ENCODE results near the gene DNAI1. TPM values are rescaled to one million over a fixed set of nuclear protein-coding genes. Genes with fewer than 3 reads are reported as not detected.

Gene DNAI1
- total RNA-seq, 2 experiments from 2014 or later = not detected

DNA sequence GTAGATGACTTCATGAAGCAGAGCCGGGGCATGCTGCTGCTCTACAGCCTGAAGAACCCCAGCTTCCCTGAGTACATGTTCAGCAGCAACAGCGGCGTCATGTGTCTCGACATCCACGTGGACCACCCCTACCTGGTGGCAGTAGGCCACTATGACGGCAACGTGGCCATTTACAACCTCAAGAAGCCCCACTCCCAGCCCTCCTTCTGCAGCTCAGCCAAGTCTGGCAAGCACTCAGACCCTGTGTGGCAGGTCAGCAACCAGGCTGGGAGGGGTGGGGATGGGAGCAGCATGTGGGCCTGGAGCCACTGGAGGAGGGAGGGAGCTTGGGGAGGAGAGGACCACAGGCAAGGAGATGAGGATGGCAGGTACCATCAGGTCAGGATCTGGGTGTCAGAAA lies 48.0 kb downstream of the DNAI1 start:
- ChIA-PET CTCF (interaction anchor here (0.9 to 1.4 kb wide), 3 partner anchors 10 to 103 kb away, joined by 3 to 8 read pairs (median 3); no protein-coding TSS in a partner anchor), POLR2A (no interaction called here)
- no peak overlapping the region for H3K27ac Mint-ChIP-seq
- H3K36me3 Mint-ChIP-seq (ENCODE audit: low read depth) = no peaks in the 10 kb centered on the region
- ATAC-seq (no peak), DNase-seq (no peak)
- H3K27me3 Mint-ChIP-seq (ENCODE audit: low read depth) = no peaks in the 10 kb centered on the region
- no peak overlapping the region for H3K4me3 Mint-ChIP-seq
- H3K4me1 Mint-ChIP-seq (ENCODE audit: low read depth) = no peaks in the 10 kb centered on the region
- no peaks in the 10 kb centered on the region for H3K9me3 Mint-ChIP-seq (ENCODE audit: insufficient read depth)

GRCh38 chr9:34507556-34507955 lies 49.0 kb downstream of the DNAI1 start:
- no peak overlapping the region for H3K27ac Mint-ChIP-seq
- no peak for ATAC-seq
- H3K9me3 Mint-ChIP-seq (ENCODE audit: insufficient read depth) = no peaks in the 10 kb centered on the region
- no peak for DNase-seq
- no peaks in the 10 kb centered on the region for H3K36me3 Mint-ChIP-seq (ENCODE audit: low read depth)
- no peaks in the 10 kb centered on the region for H3K4me1 Mint-ChIP-seq (ENCODE audit: low read depth)
- ChIA-PET CTCF (interaction anchor here (1.2 kb wide), 1 partner anchor 84 kb away, joined by 4 read pairs; no protein-coding TSS in a partner anchor), POLR2A (no interaction called here)
- no peaks in the 10 kb centered on the region for H3K27me3 Mint-ChIP-seq (ENCODE audit: low read depth)
- H3K4me3 Mint-ChIP-seq = no peak overlapping the region

DNA sequence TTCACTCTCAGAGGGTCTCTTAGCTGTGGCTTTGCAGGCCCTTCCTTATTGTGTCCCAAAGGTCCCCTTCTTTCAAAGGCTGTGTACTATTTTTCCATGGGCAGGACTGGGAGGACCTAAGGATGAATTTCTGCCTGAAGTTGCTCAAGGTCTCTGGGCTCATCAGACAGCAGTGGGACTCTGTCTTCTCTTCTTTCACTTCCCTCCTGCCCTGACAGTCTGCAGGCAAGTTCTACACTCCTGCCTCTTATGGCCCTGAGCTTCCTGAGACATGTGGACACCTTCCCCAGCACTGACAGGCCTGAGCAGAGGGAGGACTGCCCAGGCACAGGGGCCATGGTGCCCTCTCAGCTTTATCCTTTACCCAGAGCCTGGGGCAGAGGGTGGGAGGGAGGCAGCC lies 49.4 kb downstream of the DNAI1 start:
- H3K27me3 Mint-ChIP-seq (ENCODE audit: low read depth) = no peaks in the 10 kb centered on the region
- DNase-seq (no peak), ATAC-seq (no peak)
- H3K27ac Mint-ChIP-seq = no peak overlapping the region
- H3K9me3 Mint-ChIP-seq (ENCODE audit: insufficient read depth) = no peaks in the 10 kb centered on the region
- no peak overlapping the region for H3K4me3 Mint-ChIP-seq
- CTCF ChIA-PET = interaction anchor here (1.2 kb wide), 1 partner anchor 84 kb away, joined by 4 read pairs; no protein-coding TSS in a partner anchor
- no peaks in the 10 kb centered on the region for H3K4me1 Mint-ChIP-seq (ENCODE audit: low read depth)
- POLR2A ChIA-PET = no interaction called here
- H3K36me3 Mint-ChIP-seq (ENCODE audit: low read depth) = no peaks in the 10 kb centered on the region

DNA sequence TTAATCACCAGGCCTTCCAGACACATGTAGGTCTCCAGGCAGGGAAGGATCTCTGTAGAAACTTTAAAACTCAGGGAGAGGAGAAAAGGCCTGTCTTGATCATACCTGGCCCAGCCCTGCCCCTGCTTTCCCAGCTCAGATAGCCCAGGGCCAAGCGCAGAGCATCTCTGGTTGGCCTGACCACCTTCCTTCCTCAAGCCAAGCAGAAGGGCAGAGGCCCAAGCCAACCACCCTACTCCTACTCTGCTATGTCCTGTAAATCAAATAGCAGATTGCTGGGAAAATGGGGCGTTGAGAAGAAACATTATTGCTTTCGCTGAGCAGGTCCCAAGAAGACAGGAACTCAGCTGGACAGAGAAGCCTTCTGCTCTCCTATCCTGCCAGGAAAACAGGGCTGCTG lies 49.9 kb downstream of the DNAI1 start:
- POLR2A ChIA-PET = no interaction called here
- H3K4me3 Mint-ChIP-seq = no peak overlapping the region
- H3K27ac Mint-ChIP-seq = no peak overlapping the region
- CTCF ChIA-PET = interaction anchor here (1.2 kb wide), 1 partner anchor 84 kb away, joined by 4 read pairs; no protein-coding TSS in a partner anchor
- H3K4me1 Mint-ChIP-seq (ENCODE audit: low read depth) = no peaks in the 10 kb centered on the region
- H3K36me3 Mint-ChIP-seq (ENCODE audit: low read depth) = no peaks in the 10 kb centered on the region
- ATAC-seq = no peak
- H3K9me3 Mint-ChIP-seq (ENCODE audit: insufficient read depth) = no peaks in the 10 kb centered on the region
- H3K27me3 Mint-ChIP-seq (ENCODE audit: low read depth) = no peaks in the 10 kb centered on the region
- DNase-seq = no peak

- CTCF ChIA-PET = no interaction called here
- Mint-ChIP-seq H3K27me3 (ENCODE audit: low read depth) (no peaks in the 10 kb centered on the region), H3K9me3 (ENCODE audit: insufficient read depth) (no peaks in the 10 kb centered on the region), H3K4me3 (no peak overlapping the region), H3K36me3 (ENCODE audit: low read depth) (no peaks in the 10 kb centered on the region), H3K27ac (no peak overlapping the region), H3K4me1 (ENCODE audit: low read depth) (no peaks in the 10 kb centered on the region)
- POLR2A ChIA-PET = no interaction called here
- no peak for DNase-seq
- no peak for ATAC-seq
Observed at GRCh38 chr9:34508951-34509350, 50.3 kb downstream of the DNAI1 start.

- Mint-ChIP-seq H3K4me3 (no peak overlapping the region), H3K27ac (no peak overlapping the region), H3K9me3 (ENCODE audit: insufficient read depth) (no peaks in the 10 kb centered on the region), H3K4me1 (ENCODE audit: low read depth) (no peaks in the 10 kb centered on the region), H3K36me3 (ENCODE audit: low read depth) (no peaks in the 10 kb centered on the region), H3K27me3 (ENCODE audit: low read depth) (no peaks in the 10 kb centered on the region)
- DNase-seq (no peak), ATAC-seq (no peak)
- CTCF ChIA-PET = interaction anchor here (1.1 kb wide), 1 partner anchor 16 kb away, joined by 3 read pairs; no protein-coding TSS in a partner anchor
- POLR2A ChIA-PET = no interaction called here
Observed at GRCh38 chr9:34510497-34511468, 52.2 kb downstream of the DNAI1 start.

DNA sequence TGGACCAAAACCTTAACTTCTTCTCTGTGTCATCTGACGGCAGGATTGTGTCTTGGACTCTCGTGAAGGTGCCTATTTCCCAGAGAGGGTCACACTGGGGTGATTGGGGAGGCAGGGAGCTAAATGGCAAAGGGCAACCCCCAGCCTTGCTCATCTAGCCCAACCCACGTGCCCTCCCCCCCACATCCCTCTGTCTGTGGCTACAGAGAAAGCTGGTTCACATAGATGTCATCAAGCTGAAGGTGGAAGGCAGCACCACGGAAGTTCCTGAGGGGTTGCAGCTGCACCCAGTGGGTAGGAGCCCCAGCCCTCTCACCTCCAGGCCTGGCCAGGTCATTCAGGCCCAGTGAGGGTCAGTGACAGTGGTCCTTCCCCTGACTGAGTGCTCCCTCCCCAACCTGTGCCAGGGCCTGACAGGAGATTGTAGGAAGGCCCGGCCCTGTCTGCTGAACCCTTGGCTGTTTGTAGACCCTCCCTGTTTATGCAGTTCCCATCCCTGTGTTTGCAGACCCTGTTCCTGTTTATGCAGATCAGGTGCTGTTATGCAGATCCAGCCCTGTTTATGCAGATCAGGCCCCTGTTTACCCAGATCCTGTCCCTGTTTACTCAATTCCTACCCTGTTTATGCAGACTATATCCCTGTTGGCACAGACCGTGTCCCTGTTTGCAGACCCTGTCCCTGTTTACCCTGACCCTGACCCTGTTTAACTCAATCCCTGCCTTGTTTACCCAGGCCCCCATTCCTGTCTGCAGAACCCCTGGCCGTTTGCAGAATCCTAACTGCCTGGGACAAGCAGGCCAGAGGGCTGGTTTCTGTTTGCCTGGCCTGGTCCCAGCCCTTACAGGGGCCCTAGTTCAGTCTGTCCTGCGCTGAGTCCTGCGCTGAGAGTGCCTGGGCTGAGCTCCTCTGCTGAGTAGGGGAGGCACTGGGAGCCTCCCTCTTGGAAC lies 53.8 kb downstream of the DNAI1 start:
- ChIA-PET POLR2A (no interaction called here), CTCF (interaction anchor here (0.9 kb wide), 1 partner anchor 11 kb away, joined by 5 read pairs; no protein-coding TSS in a partner anchor)
- no peaks in the 10 kb centered on the region for H3K9me3 Mint-ChIP-seq (ENCODE audit: insufficient read depth)
- no peak overlapping the region for H3K4me3 Mint-ChIP-seq
- ATAC-seq (no peak), DNase-seq (no peak)
- no peaks in the 10 kb centered on the region for H3K36me3 Mint-ChIP-seq (ENCODE audit: low read depth)
- H3K4me1 Mint-ChIP-seq (ENCODE audit: low read depth) = no peaks in the 10 kb centered on the region
- no peak overlapping the region for H3K27ac Mint-ChIP-seq
- H3K27me3 Mint-ChIP-seq (ENCODE audit: low read depth) = peaks cover 5% of the 10 kb centered on the region

DNA sequence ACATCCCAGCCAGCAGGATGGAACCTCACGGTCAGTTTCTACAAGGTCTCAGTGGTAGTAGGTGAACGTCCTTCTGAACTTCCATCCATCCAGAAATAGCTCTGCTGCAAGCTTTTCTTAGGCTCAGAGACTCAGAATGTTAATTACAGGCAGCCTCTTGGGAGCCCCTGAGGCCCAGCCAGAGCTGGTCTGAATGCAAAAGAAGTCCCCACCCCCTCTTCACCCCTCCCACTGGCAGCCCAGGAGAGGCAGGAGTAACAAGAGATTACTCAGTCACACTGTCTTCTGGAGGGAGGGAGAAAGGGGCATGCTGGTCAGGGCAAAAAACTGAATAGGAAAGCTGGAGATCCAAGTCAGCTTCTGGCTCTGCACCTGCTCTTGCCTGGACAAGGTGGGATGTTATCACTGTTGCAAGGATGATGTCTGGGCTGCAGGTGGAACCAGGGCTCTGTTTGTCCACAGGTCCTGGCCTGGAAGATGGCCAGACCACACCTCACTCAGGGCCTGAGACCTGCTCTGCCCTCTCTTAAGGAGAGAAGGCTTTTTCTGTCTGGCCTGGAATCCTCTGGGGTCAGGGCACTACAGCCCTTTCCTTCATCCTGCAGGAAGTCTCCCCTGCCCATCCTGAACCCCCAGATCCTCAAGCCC lies 55.1 kb downstream of the DNAI1 start:
- ATAC-seq = no peak
- H3K36me3 Mint-ChIP-seq (ENCODE audit: low read depth) = no peaks in the 10 kb centered on the region
- H3K4me1 Mint-ChIP-seq (ENCODE audit: low read depth) = no peaks in the 10 kb centered on the region
- H3K27ac Mint-ChIP-seq = no peak overlapping the region
- POLR2A ChIA-PET = no interaction called here
- DNase-seq = no peak
- H3K9me3 Mint-ChIP-seq (ENCODE audit: insufficient read depth) = no peaks in the 10 kb centered on the region
- no peak overlapping the region for H3K4me3 Mint-ChIP-seq
- peaks cover 5% of the 10 kb centered on the region for H3K27me3 Mint-ChIP-seq (ENCODE audit: low read depth)
- CTCF ChIA-PET = interaction anchor here (0.8 to 1.3 kb wide), 3 partner anchors 13 to 110 kb away, joined by 4 to 5 read pairs (median 4); no protein-coding TSS in a partner anchor

- DNase-seq = no peak
- Mint-ChIP-seq H3K4me3 (no peak overlapping the region), H3K9me3 (ENCODE audit: insufficient read depth) (no peaks in the 10 kb centered on the region), H3K27ac (no peak overlapping the region), H3K36me3 (ENCODE audit: low read depth) (no peaks in the 10 kb centered on the region), H3K27me3 (ENCODE audit: low read depth) (peaks cover 5% of the 10 kb centered on the region), H3K4me1 (ENCODE audit: low read depth) (no peaks in the 10 kb centered on the region)
- ChIA-PET POLR2A (no interaction called here), CTCF (interaction anchor here (1.0 to 1.3 kb wide), 2 partner anchors 14 to 111 kb away, joined by 4 to 5 read pairs; no protein-coding TSS in a partner anchor)
- no peak for ATAC-seq
Observed at GRCh38 chr9:34514401-34514800, 55.8 kb downstream of the DNAI1 start.

GRCh38 chr9:34514816-34515215 lies 56.2 kb downstream of the DNAI1 start:
- ATAC-seq (no peak), DNase-seq (no peak)
- H3K36me3 Mint-ChIP-seq (ENCODE audit: low read depth) = no peaks in the 10 kb centered on the region
- H3K27me3 Mint-ChIP-seq (ENCODE audit: low read depth) = peaks cover 5% of the 10 kb centered on the region
- no peak overlapping the region for H3K4me3 Mint-ChIP-seq
- H3K4me1 Mint-ChIP-seq (ENCODE audit: low read depth) = no peaks in the 10 kb centered on the region
- ChIA-PET CTCF (interaction anchor here (1.3 kb wide), 1 partner anchor 111 kb away, joined by 5 read pairs; no protein-coding TSS in a partner anchor), POLR2A (no interaction called here)
- no peak overlapping the region for H3K27ac Mint-ChIP-seq
- H3K9me3 Mint-ChIP-seq (ENCODE audit: insufficient read depth) = no peaks in the 10 kb centered on the region

DNA sequence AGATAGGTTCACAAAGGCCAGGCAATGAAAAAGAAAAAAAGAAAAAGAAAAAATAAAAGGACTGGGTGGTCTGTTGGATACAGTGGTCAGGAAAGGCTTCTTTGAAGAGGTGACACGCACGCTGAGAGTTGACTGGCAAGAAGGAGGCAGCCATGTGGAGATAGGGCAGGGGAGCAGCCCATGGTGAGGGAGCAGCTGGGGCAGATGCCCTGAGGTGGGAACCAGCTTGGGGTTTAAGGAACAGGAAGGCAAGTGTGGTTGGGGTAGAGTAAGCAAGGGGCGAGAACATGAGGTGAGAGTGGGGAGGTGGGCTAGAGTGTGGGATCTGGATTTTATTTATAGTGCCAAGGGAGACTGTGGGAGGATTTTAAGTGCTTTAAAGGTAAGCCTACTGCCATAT lies 57.4 kb downstream of the DNAI1 start:
- Mint-ChIP-seq H3K27me3 (ENCODE audit: low read depth) (peaks cover 9% of the 10 kb centered on the region), H3K9me3 (ENCODE audit: insufficient read depth) (no peaks in the 10 kb centered on the region), H3K4me3 (no peak overlapping the region), H3K36me3 (ENCODE audit: low read depth) (no peaks in the 10 kb centered on the region), H3K27ac (no peak overlapping the region), H3K4me1 (ENCODE audit: low read depth) (no peaks in the 10 kb centered on the region)
- no peak for ATAC-seq
- DNase-seq = no peak
- CTCF ChIA-PET = no interaction called here
- POLR2A ChIA-PET = no interaction called here

Measured in activated CD8-positive, alpha-beta T cell treated with anti-CD3 and anti-CD28 coated beads, Interleukin-2, amount 10 ng/mL, durations not matched to agents 7 days and 5 days (primary cell).